HCT116 (cell line): ENCODE measurements around the gene PPP1R1C. TPM values are rescaled to one million over a fixed set of nuclear protein-coding genes. Genes with fewer than 3 reads are reported as not detected.

Experiments
- ATAC-seq: fragments of 200-7000 bp; cut with Tn5 transposase; 2 replicates; pipeline ENCODE4 v1.9.1; 2020; ENCODE audit warnings: mild to moderate bottlenecking, moderate library complexity
- BruUV-seq: library from RNA; stranded (reverse); fragments of 400-500 nt; replicated peaks from 2 replicates; lab custom pipeline; 2021; lab: Mats Ljungman, UMichigan
- CTCF ChIA-PET: fragments of 300-600 bp; sonication (Branson Sonifier 250); formaldehyde crosslinking; loops from one replicate; lab custom pipeline; 2021; ENCODE audit warnings: antibody characterized with exemption; lab: Charles Lee
- POLR2A ChIA-PET: fragments of 300-600, 350-600 bp; sonication (Branson Sonifier 250); formaldehyde crosslinking; loops from one replicate; lab custom pipeline; 2021; ENCODE audit warnings: antibody characterized with exemption; lab: Charles Lee
- RAD21 ChIA-PET, 2 experiments: fragments of 300-600 bp; sonication (Branson Sonifier 250); formaldehyde crosslinking; loops; one replicate each; lab custom pipeline; 2023; ENCODE audit warnings: low total read pairs in 2 of 2; ENCODE audit not compliant: uncharacterized antibody in 2 of 2, unreplicated experiment in 2 of 2, low non-redundant PET in 1 of 2; lab: Charles Lee
- DNase-seq: peaks from one replicate; pipeline ENCODE4 v3.0.0-alpha.2; 2010; ENCODE audit warnings: low read depth, low spot score
- H2AFZ ChIP-seq: fragments of 200-600 bp; shearing (Covaris generic), sonication (generic); 2 replicates; pipeline ENCODE4 v1.6.1; 2017; ENCODE audit warnings: low read depth, mixed run types, mixed read lengths, antibody characterized with exemption, low read length; ENCODE audit not compliant: poor library complexity, severe bottlenecking
- H3K27ac ChIP-seq: 2 replicates; pipeline ENCODE4 v1.5.1; 2012; ENCODE audit warnings: low read depth, low read length
- H3K27me3 ChIP-seq: fragments of 200-600 bp; sonication (generic); 2 replicates; pipeline ENCODE4 v1.6.1; 2016; ENCODE audit warnings: mixed run types, low read length, mixed read lengths; ENCODE audit not compliant: insufficient read depth
- H3K36me3 ChIP-seq, 2 experiments: fragments of 200-500 bp in 1 of 2; fragments of 200-600 bp in 1 of 2; sonication (Bioruptor generic) in 1 of 2; sonication (generic) in 1 of 2; 2 replicates each; pipeline versions ENCODE4 v1.5.1 to v1.6.1; 2014 to 2016; ENCODE audit warnings: low read length in 2 of 2, inconsistent platforms in 1 of 2, mixed read lengths in 1 of 2, mixed run types in 1 of 2; ENCODE audit not compliant: insufficient read depth in 2 of 2, control insufficient read depth in 1 of 2
- H3K4me1 ChIP-seq, 2 experiments: fragments of 200-600 bp in 1 of 2; sonication (generic) in 1 of 2; 2 replicates each; pipeline versions ENCODE4 v1.5.1 to v1.6.1; 2012 to 2017; ENCODE audit warnings: low read length in 2 of 2, inconsistent platforms in 1 of 2, mild to moderate bottlenecking in 1 of 2, mixed read lengths in 1 of 2, mixed run types in 1 of 2, moderate library complexity in 1 of 2; ENCODE audit not compliant: insufficient read depth in 2 of 2, control insufficient read depth in 1 of 2
- H3K4me2 ChIP-seq: fragments of 200-600 bp; sonication (generic); 2 replicates; pipeline ENCODE4 v1.6.1; 2017; ENCODE audit warnings: mixed run types, low read length, mixed read lengths
- H3K4me3 ChIP-seq, 2 experiments: fragments of 200-600 bp in 1 of 2; sonication (generic) in 1 of 2; replicated peaks in 1 of 2; 2 replicates each; pipeline ENCODE4 v1.5.1; 2011 to 2016; ENCODE audit warnings: low read length in 2 of 2, control low read depth in 1 of 2, low read depth in 1 of 2, mild to moderate bottlenecking in 1 of 2, mixed read lengths in 1 of 2, mixed run types in 1 of 2
- H3K79me2 ChIP-seq: fragments of 200-600 bp; sonication (generic); 2 replicates; pipeline ENCODE4 v1.6.1; 2017; ENCODE audit warnings: mild to moderate bottlenecking, mixed run types, low read length, moderate library complexity, mixed read lengths; ENCODE audit not compliant: insufficient read depth
- H3K9ac ChIP-seq: fragments of 200-600 bp; sonication (generic); 2 replicates; pipeline ENCODE4 v1.6.1; 2016; ENCODE audit warnings: low read length, mixed read lengths
- H3K9me2 ChIP-seq: fragments of 200-600 bp; sonication (generic), shearing (Covaris generic); 2 replicates; pipeline ENCODE4 v1.6.1; 2017; ENCODE audit warnings: mixed run types, mild to moderate bottlenecking, moderate library complexity; ENCODE audit not compliant: insufficient read depth
- H3K9me3 ChIP-seq, 2 experiments: fragments of 200-500 bp in 1 of 2; fragments of 200-600 bp in 1 of 2; sonication (Bioruptor generic) in 1 of 2; sonication (generic) in 1 of 2; 2 replicates each; pipeline ENCODE4 v1.6.1; 2014 to 2017; ENCODE audit warnings: low read length in 2 of 2, mixed read lengths in 2 of 2, inconsistent platforms in 1 of 2, low read depth in 1 of 2, mild to moderate bottlenecking in 1 of 2, mixed run types in 1 of 2, moderate library complexity in 1 of 2; ENCODE audit not compliant: control insufficient read depth in 1 of 2, insufficient read depth in 1 of 2
- H4K20me1 ChIP-seq: fragments of 200-600 bp; sonication (generic), shearing (Covaris generic); 2 replicates; pipeline ENCODE4 v1.6.1; 2017; ENCODE audit warnings: mixed run types, mild to moderate bottlenecking, moderate library complexity; ENCODE audit not compliant: insufficient read depth
- ELF1 ChIP-seq: IDR thresholded peaks from 2 replicates; pipeline ENCODE4 v1.6.1; 2012; ENCODE audit warnings: low read depth, borderline replicate concordance
- EZH2 ChIP-seq: fragments of 200-600 bp; sonication (generic); IDR thresholded peaks from 2 replicates; pipeline ENCODE4 v1.6.1; 2017; ENCODE audit warnings: antibody characterized with exemption, mixed run types
- EZH2phosphoT487 ChIP-seq: fragments of 200-600 bp; IDR thresholded peaks from 2 replicates; pipeline ENCODE4 v1.6.1; 2018; ENCODE audit warnings: antibody characterized with exemption, borderline replicate concordance
- FOSL1 ChIP-seq: IDR thresholded peaks from 2 replicates; pipeline ENCODE4 v1.6.1; 2012; ENCODE audit warnings: low read depth
- JUND ChIP-seq: IDR thresholded peaks from 2 replicates; pipeline ENCODE4 v1.6.1; 2012
- POLR2AphosphoS5 ChIP-seq: IDR thresholded peaks from 2 replicates; pipeline ENCODE4 v1.6.1; 2011; ENCODE audit warnings: mild to moderate bottlenecking, low read depth, low read length, moderate library complexity
- RAD21 ChIP-seq: IDR thresholded peaks from 2 replicates; pipeline ENCODE4 v1.6.1; 2012; ENCODE audit warnings: low read depth, mild to moderate bottlenecking
- SIN3A ChIP-seq: IDR thresholded peaks from 2 replicates; pipeline ENCODE4 v1.6.1; 2012; ENCODE audit warnings: low read depth
- SP1 ChIP-seq: IDR thresholded peaks from 2 replicates; pipeline ENCODE4 v1.6.1; 2012; ENCODE audit warnings: low read depth
- TCF7L2 ChIP-seq: IDR thresholded peaks from 2 replicates; pipeline ENCODE4 v1.7.0; 2011; ENCODE audit warnings: borderline replicate concordance, inconsistent platforms; ENCODE audit not compliant: insufficient read depth, insufficient read length; ENCODE audit errors: extremely low read depth
- ZFX ChIP-seq: fragments of 450-650 bp; IDR thresholded peaks from 2 replicates; pipeline ENCODE4 v1.6.1; 2017
- ZNF274 ChIP-seq: fragments of 200-500 bp; sonication (Bioruptor generic); IDR thresholded peaks from 2 replicates; pipeline ENCODE4 v1.6.1; 2014; ENCODE audit warnings: mild to moderate bottlenecking, low read depth, low read length, inconsistent platforms
- intact Hi-C: fragments of 100-400 bp; cut with micrococcal nuclease; formaldehyde crosslinking; loops from 2 replicates; pipeline ENCODE4 v1.10.0; 2022
- total RNA-seq: library from RNA; stranded (reverse); gene quantifications from one replicate; pipeline ENCODE4 v1.2.1, GENCODE V29; 2021; ENCODE audit not compliant: unreplicated experiment
- TF ChIP-seq, protein P1 (sequence below): IDR thresholded peaks from 2 replicates; pipeline ENCODE4 v1.6.1; 2012
- TF ChIP-seq, protein P2 (sequence below): IDR thresholded peaks from 2 replicates; pipeline ENCODE4 v1.6.1; 2011; ENCODE audit warnings: mild to moderate bottlenecking, low read length, moderate library complexity; ENCODE audit not compliant: insufficient replicate concordance; ENCODE audit errors: extremely low read depth

Gene PPP1R1C
- total RNA-seq, 1 experiment from 2014 or later, result 17.8 TPM

DNA sequence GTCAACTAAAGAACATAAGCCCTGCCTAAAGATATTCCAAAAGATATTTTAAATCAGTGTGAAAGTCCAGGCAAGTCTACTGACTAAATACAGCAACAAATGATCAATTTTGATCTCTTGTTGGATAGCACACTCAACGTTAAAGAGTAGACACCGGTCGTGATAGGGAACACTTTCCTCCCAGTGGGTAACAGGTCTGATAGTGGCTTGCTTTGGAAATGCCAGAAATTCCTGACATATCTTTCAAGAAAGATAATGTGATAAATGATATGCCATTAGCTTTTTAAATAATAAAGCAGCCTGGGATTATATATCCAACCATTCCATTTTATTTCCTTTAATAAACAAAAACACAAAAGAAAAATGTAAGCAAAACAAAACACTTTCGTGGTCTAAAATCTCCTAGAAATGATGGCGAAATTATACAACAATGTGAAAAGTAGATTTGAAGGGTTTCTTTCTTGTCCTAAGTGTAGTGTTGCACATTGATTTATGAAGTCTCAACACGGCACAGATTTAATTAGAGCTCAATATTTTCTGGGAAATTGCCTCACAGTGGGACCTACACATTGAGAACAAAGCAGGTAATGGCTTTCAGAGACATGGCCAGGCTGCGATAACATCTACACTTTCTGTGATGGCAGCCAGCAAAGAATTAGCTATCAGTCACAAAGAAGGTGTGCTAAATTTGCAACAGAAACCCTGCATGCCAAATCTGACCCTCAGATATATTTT is 158.6 kb downstream of the PPP1R1C start:
- ChIA-PET POLR2A (no interaction called here), RAD21 (no interaction called here), CTCF (interaction anchor here (1.5 kb wide), 1 partner anchor 67 kb away, joined by 4 read pairs; no protein-coding TSS in a partner anchor)
- no peak for DNase-seq
- intact Hi-C loops, result no loop called here
- no peaks in the 10 kb centered on the region for H4K20me1 ChIP-seq
- H3K79me2 ChIP-seq, result no peaks in the 10 kb centered on the region
- no peaks in the 10 kb centered on the region for H3K27me3 ChIP-seq
- H3K4me2 ChIP-seq, result no peak overlapping the region
- ATAC-seq, result no peak
- no peak overlapping the region for H3K4me3 ChIP-seq
- no peaks in the 10 kb centered on the region for H3K36me3 ChIP-seq
- no peak overlapping the region for H2AFZ ChIP-seq
- BruUV-seq, result no TSS peak
- no peaks in the 10 kb centered on the region for H3K9me2 ChIP-seq
- H3K4me1 ChIP-seq, result no peaks in the 10 kb centered on the region
- TF ChIP-seq RAD21 (no peak), SIN3A (no peak), POLR2AphosphoS5 (no peak), ZNF274 (no peak), SP1 (no peak), ZFX (no peak), EZH2phosphoT487 (no peak), TCF7L2 (no peak)
- TF ChIP-seq, protein P1, sequence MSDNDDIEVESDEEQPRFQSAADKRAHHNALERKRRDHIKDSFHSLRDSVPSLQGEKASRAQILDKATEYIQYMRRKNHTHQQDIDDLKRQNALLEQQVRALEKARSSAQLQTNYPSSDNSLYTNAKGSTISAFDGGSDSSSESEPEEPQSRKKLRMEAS, result no peak
- H3K9ac ChIP-seq, result no peak overlapping the region
- no peak overlapping the region for H3K27ac ChIP-seq
- H3K9me3 ChIP-seq, result no peaks in the 10 kb centered on the region

DNA sequence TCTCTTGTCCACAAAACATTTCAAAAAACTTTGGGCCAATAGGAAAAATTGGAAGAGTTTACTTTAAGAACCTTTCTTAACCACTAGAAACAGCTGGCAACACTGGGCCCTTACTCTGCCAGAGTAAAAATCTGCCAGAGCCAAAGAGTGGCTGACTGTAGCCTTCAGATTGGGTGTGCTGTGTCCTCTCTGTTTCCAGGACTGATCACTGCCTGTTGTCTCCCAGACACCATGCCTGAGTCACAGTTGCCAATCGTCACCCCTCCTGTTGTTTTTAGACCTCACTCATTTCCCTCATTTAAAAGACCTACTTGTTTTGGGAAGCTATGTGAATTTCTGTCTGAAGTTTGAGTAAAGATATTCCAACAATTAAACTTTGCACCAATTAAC is 159.1 kb downstream of the PPP1R1C start:
- TF ChIP-seq RAD21 (no peak), FOSL1 (no peak), EZH2 (no peak), ZFX (no peak), ELF1 (no peak), JUND (no peak), EZH2phosphoT487 (no peak)
- TF ChIP-seq, protein P2, sequence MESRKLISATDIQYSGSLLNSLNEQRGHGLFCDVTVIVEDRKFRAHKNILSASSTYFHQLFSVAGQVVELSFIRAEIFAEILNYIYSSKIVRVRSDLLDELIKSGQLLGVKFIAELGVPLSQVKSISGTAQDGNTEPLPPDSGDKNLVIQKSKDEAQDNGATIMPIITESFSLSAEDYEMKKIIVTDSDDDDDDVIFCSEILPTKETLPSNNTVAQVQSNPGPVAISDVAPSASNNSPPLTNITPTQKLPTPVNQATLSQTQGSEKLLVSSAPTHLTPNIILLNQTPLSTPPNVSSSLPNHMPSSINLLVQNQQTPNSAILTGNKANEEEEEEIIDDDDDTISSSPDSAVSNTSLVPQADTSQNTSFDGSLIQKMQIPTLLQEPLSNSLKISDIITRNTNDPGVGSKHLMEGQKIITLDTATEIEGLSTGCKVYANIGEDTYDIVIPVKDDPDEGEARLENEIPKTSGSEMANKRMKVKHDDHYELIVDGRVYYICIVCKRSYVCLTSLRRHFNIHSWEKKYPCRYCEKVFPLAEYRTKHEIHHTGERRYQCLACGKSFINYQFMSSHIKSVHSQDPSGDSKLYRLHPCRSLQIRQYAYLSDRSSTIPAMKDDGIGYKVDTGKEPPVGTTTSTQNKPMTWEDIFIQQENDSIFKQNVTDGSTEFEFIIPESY, result no peak
- CTCF ChIA-PET, result interaction anchor here (1.5 kb wide), 1 partner anchor 68 kb away, joined by 4 read pairs; no protein-coding TSS in a partner anchor
- Histone ChIP-seq H2AFZ (no peak overlapping the region), H3K36me3 (no peaks in the 10 kb centered on the region), H3K79me2 (no peaks in the 10 kb centered on the region), H3K9me2 (no peaks in the 10 kb centered on the region), H3K4me1 (no peaks in the 10 kb centered on the region), H3K27ac (no peak overlapping the region), H3K9me3 (no peaks in the 10 kb centered on the region), H3K27me3 (no peaks in the 10 kb centered on the region), H3K4me2 (no peak overlapping the region), H3K9ac (no peak overlapping the region), H3K4me3 (no peak overlapping the region), H4K20me1 (no peaks in the 10 kb centered on the region)
- no TSS peak for BruUV-seq
- ATAC-seq (no peak), DNase-seq (no peak)
- intact Hi-C loops, result no loop called here
- POLR2A ChIA-PET, result no interaction called here
- RAD21 ChIA-PET, result no interaction called here
